ENCODE results near the gene KANSL1L. TPM values are rescaled to one million over a fixed set of nuclear protein-coding genes. Genes with fewer than 3 reads are reported as not detected.

The KANSL1L gene
- total RNA-seq, 1 donor: 38.0 TPM

GRCh38 chr2:210174086-210174485 lies 2.9 kb upstream of the KANSL1L start:
- Histone ChIP-seq H4K20me1 (ENCODE audit: insufficient read depth, low read length) (no peaks in the 10 kb centered on the region), H3K27me3 (ENCODE audit: insufficient read depth, low read length) (peaks cover 3% of the 10 kb centered on the region), H3K79me2 (ENCODE audit: insufficient read depth, low read length) (no peaks in the 10 kb centered on the region), H3K36me3 (ENCODE audit: insufficient read depth, low read length) (no peaks in the 10 kb centered on the region), H2AFZ (ENCODE audit: low read length) (no peak overlapping the region), H3K4me2 (ENCODE audit: insufficient read depth, low read length) (no peak overlapping the region), H3K9me3 (ENCODE audit: low read depth, low read length) (no peaks in the 10 kb centered on the region), H3K27ac (ENCODE audit: low read depth, low read length) (no peak overlapping the region), H3K4me1 (ENCODE audit: insufficient read depth, low read length) (peaks cover 13% of the 10 kb centered on the region), H3K4me3 (ENCODE audit: insufficient read depth, low read length) (no peak overlapping the region)
- DNase-seq (ENCODE audit: insufficient read length, low spot score, missing footprints): no peak
- TF ChIP-seq CTCF (IDR thresholded peaks at IDR 0.05; ENCODE audit: extremely low read depth, low read depth, low read length): no peak

- Histone ChIP-seq H3K4me2 (ENCODE audit: insufficient read depth, low read length) (peak overlapping the region; percentile 98), H3K27ac (ENCODE audit: low read depth, low read length) (peak overlapping the region; percentile 55), H3K4me1 (ENCODE audit: insufficient read depth, low read length) (peaks cover 28% of the 10 kb centered on the region), H3K27me3 (ENCODE audit: insufficient read depth, low read length) (peaks cover 3% of the 10 kb centered on the region), H3K79me2 (ENCODE audit: insufficient read depth, low read length) (peaks cover 17% of the 10 kb centered on the region), H3K9me3 (ENCODE audit: low read depth, low read length) (no peaks in the 10 kb centered on the region), H4K20me1 (ENCODE audit: insufficient read depth, low read length) (no peaks in the 10 kb centered on the region), H3K4me3 (ENCODE audit: insufficient read depth, low read length) (peak overlapping the region; percentile 85), H3K36me3 (ENCODE audit: insufficient read depth, low read length) (no peaks in the 10 kb centered on the region), H2AFZ (ENCODE audit: low read length) (peak overlapping the region; percentile 89)
- TF ChIP-seq CTCF (IDR thresholded peaks at IDR 0.05; ENCODE audit: extremely low read depth, low read depth, low read length): no peak
- no peak for DNase-seq (ENCODE audit: insufficient read length, low spot score, missing footprints)
These were observed 988 bp upstream of the KANSL1L start for GRCh38 chr2:210172219-210172575.

GRCh38 chr2:210170446-210171303 lies 534 bp downstream of the KANSL1L start:
- no peak for TF ChIP-seq CTCF (IDR thresholded peaks at IDR 0.05; ENCODE audit: extremely low read depth, low read depth, low read length)

GRCh38 chr2:210170196-210170445 lies 1.1 kb downstream of the KANSL1L start:
- H3K36me3 ChIP-seq (ENCODE audit: insufficient read depth, low read length): no peaks in the 10 kb centered on the region
- no peak for DNase-seq (ENCODE audit: insufficient read length, low spot score, missing footprints)
- H3K27me3 ChIP-seq (ENCODE audit: insufficient read depth, low read length): no peaks in the 10 kb centered on the region
- H3K27ac ChIP-seq (ENCODE audit: low read depth, low read length): peak overlapping the region; percentile 96
- no peaks in the 10 kb centered on the region for H3K9me3 ChIP-seq (ENCODE audit: low read depth, low read length)
- H3K79me2 ChIP-seq (ENCODE audit: insufficient read depth, low read length): peaks cover 34% of the 10 kb centered on the region
- peak overlapping the region; percentile 93 for H2AFZ ChIP-seq (ENCODE audit: low read length)
- H3K4me2 ChIP-seq (ENCODE audit: insufficient read depth, low read length): peak overlapping the region; percentile 86
- H3K4me1 ChIP-seq (ENCODE audit: insufficient read depth, low read length): peaks cover 28% of the 10 kb centered on the region
- TF ChIP-seq CTCF (IDR thresholded peaks at IDR 0.05; ENCODE audit: extremely low read depth, low read depth, low read length): no peak
- peak overlapping the region; percentile 85 for H3K4me3 ChIP-seq (ENCODE audit: insufficient read depth, low read length)
- H4K20me1 ChIP-seq (ENCODE audit: insufficient read depth, low read length): no peaks in the 10 kb centered on the region

More at GRCh38 chr2:210170446-210171303, 534 bp downstream of the KANSL1L start:
- Histone ChIP-seq H3K36me3 (ENCODE audit: insufficient read depth, low read length) (no peaks in the 10 kb centered on the region), H3K4me2 (ENCODE audit: insufficient read depth, low read length) (peak overlapping the region; percentile 86), H3K4me1 (ENCODE audit: insufficient read depth, low read length) (peaks cover 28% of the 10 kb centered on the region), H3K27me3 (ENCODE audit: insufficient read depth, low read length) (no peaks in the 10 kb centered on the region), H4K20me1 (ENCODE audit: insufficient read depth, low read length) (no peaks in the 10 kb centered on the region), H3K4me3 (ENCODE audit: insufficient read depth, low read length) (peak overlapping the region; percentile 85), H2AFZ (ENCODE audit: low read length) (peak overlapping the region; percentile 93), H3K9me3 (ENCODE audit: low read depth, low read length) (no peaks in the 10 kb centered on the region), H3K27ac (ENCODE audit: low read depth, low read length) (peak overlapping the region; percentile 96), H3K79me2 (ENCODE audit: insufficient read depth, low read length) (peaks cover 32% of the 10 kb centered on the region)
- peak; percentile 94 for DNase-seq (ENCODE audit: insufficient read length, low spot score, missing footprints)

Data from osteoblast (primary cell).